HCT116 (cell line): ENCODE measurements around the gene CDH13. TPM values are rescaled to one million over a fixed set of nuclear protein-coding genes. Genes with fewer than 3 reads are reported as not detected.

Experiments used
- ATAC-seq: fragments of 200-7000 bp; cut with Tn5 transposase; 2 replicates; pipeline ENCODE4 v1.9.1; 2020; ENCODE audit warnings: mild to moderate bottlenecking, moderate library complexity
- BruUV-seq: library from RNA; stranded (reverse); fragments of 400-500 nt; replicated peaks from 2 replicates; lab custom pipeline; 2021; lab: Mats Ljungman, UMichigan
- CTCF ChIA-PET: fragments of 300-600 bp; sonication (Branson Sonifier 250); formaldehyde crosslinking; loops from one replicate; lab custom pipeline; 2021; ENCODE audit warnings: antibody characterized with exemption; lab: Charles Lee
- POLR2A ChIA-PET: fragments of 300-600, 350-600 bp; sonication (Branson Sonifier 250); formaldehyde crosslinking; loops from one replicate; lab custom pipeline; 2021; ENCODE audit warnings: antibody characterized with exemption; lab: Charles Lee
- RAD21 ChIA-PET, 2 experiments: fragments of 300-600 bp; sonication (Branson Sonifier 250); formaldehyde crosslinking; loops; one replicate each; lab custom pipeline; 2023; ENCODE audit warnings: low total read pairs in 2 of 2; ENCODE audit not compliant: uncharacterized antibody in 2 of 2, unreplicated experiment in 2 of 2, low non-redundant PET in 1 of 2; lab: Charles Lee
- DNase-seq: peaks from one replicate; pipeline ENCODE4 v3.0.0-alpha.2; 2010; ENCODE audit warnings: low read depth, low spot score
- H2AFZ ChIP-seq: fragments of 200-600 bp; shearing (Covaris generic), sonication (generic); 2 replicates; pipeline ENCODE4 v1.6.1; 2017; ENCODE audit warnings: low read depth, mixed run types, mixed read lengths, antibody characterized with exemption, low read length; ENCODE audit not compliant: poor library complexity, severe bottlenecking
- H3K27ac ChIP-seq: 2 replicates; pipeline ENCODE4 v1.5.1; 2012; ENCODE audit warnings: low read depth, low read length
- H3K27me3 ChIP-seq: fragments of 200-600 bp; sonication (generic); 2 replicates; pipeline ENCODE4 v1.6.1; 2016; ENCODE audit warnings: mixed run types, low read length, mixed read lengths; ENCODE audit not compliant: insufficient read depth
- H3K36me3 ChIP-seq, 2 experiments: fragments of 200-500 bp in 1 of 2; fragments of 200-600 bp in 1 of 2; sonication (Bioruptor generic) in 1 of 2; sonication (generic) in 1 of 2; 2 replicates each; pipeline versions ENCODE4 v1.5.1 to v1.6.1; 2014 to 2016; ENCODE audit warnings: low read length in 2 of 2, inconsistent platforms in 1 of 2, mixed read lengths in 1 of 2, mixed run types in 1 of 2; ENCODE audit not compliant: insufficient read depth in 2 of 2, control insufficient read depth in 1 of 2
- H3K4me1 ChIP-seq, 2 experiments: fragments of 200-600 bp in 1 of 2; sonication (generic) in 1 of 2; 2 replicates each; pipeline versions ENCODE4 v1.5.1 to v1.6.1; 2012 to 2017; ENCODE audit warnings: low read length in 2 of 2, inconsistent platforms in 1 of 2, mild to moderate bottlenecking in 1 of 2, mixed read lengths in 1 of 2, mixed run types in 1 of 2, moderate library complexity in 1 of 2; ENCODE audit not compliant: insufficient read depth in 2 of 2, control insufficient read depth in 1 of 2
- H3K4me2 ChIP-seq: fragments of 200-600 bp; sonication (generic); 2 replicates; pipeline ENCODE4 v1.6.1; 2017; ENCODE audit warnings: mixed run types, low read length, mixed read lengths
- H3K4me3 ChIP-seq, 2 experiments: fragments of 200-600 bp in 1 of 2; sonication (generic) in 1 of 2; replicated peaks in 1 of 2; 2 replicates each; pipeline ENCODE4 v1.5.1; 2011 to 2016; ENCODE audit warnings: low read length in 2 of 2, control low read depth in 1 of 2, low read depth in 1 of 2, mild to moderate bottlenecking in 1 of 2, mixed read lengths in 1 of 2, mixed run types in 1 of 2
- H3K79me2 ChIP-seq: fragments of 200-600 bp; sonication (generic); 2 replicates; pipeline ENCODE4 v1.6.1; 2017; ENCODE audit warnings: mild to moderate bottlenecking, mixed run types, low read length, moderate library complexity, mixed read lengths; ENCODE audit not compliant: insufficient read depth
- H3K9ac ChIP-seq: fragments of 200-600 bp; sonication (generic); 2 replicates; pipeline ENCODE4 v1.6.1; 2016; ENCODE audit warnings: low read length, mixed read lengths
- H3K9me2 ChIP-seq: fragments of 200-600 bp; sonication (generic), shearing (Covaris generic); 2 replicates; pipeline ENCODE4 v1.6.1; 2017; ENCODE audit warnings: mixed run types, mild to moderate bottlenecking, moderate library complexity; ENCODE audit not compliant: insufficient read depth
- H3K9me3 ChIP-seq, 2 experiments: fragments of 200-500 bp in 1 of 2; fragments of 200-600 bp in 1 of 2; sonication (Bioruptor generic) in 1 of 2; sonication (generic) in 1 of 2; 2 replicates each; pipeline ENCODE4 v1.6.1; 2014 to 2017; ENCODE audit warnings: low read length in 2 of 2, mixed read lengths in 2 of 2, inconsistent platforms in 1 of 2, low read depth in 1 of 2, mild to moderate bottlenecking in 1 of 2, mixed run types in 1 of 2, moderate library complexity in 1 of 2; ENCODE audit not compliant: control insufficient read depth in 1 of 2, insufficient read depth in 1 of 2
- H4K20me1 ChIP-seq: fragments of 200-600 bp; sonication (generic), shearing (Covaris generic); 2 replicates; pipeline ENCODE4 v1.6.1; 2017; ENCODE audit warnings: mixed run types, mild to moderate bottlenecking, moderate library complexity; ENCODE audit not compliant: insufficient read depth
- CBX3 ChIP-seq: IDR thresholded peaks from 2 replicates; pipeline ENCODE4 v1.6.1; 2012; ENCODE audit warnings: low read depth
- EGR1 ChIP-seq: IDR thresholded peaks from 2 replicates; pipeline ENCODE4 v1.6.1; 2012; ENCODE audit warnings: low read depth
- ELF1 ChIP-seq: IDR thresholded peaks from 2 replicates; pipeline ENCODE4 v1.6.1; 2012; ENCODE audit warnings: low read depth, borderline replicate concordance
- EZH2 ChIP-seq: fragments of 200-600 bp; sonication (generic); IDR thresholded peaks from 2 replicates; pipeline ENCODE4 v1.6.1; 2017; ENCODE audit warnings: antibody characterized with exemption, mixed run types
- EZH2phosphoT487 ChIP-seq: fragments of 200-600 bp; IDR thresholded peaks from 2 replicates; pipeline ENCODE4 v1.6.1; 2018; ENCODE audit warnings: antibody characterized with exemption, borderline replicate concordance
- JUND ChIP-seq: IDR thresholded peaks from 2 replicates; pipeline ENCODE4 v1.6.1; 2012
- POLR2A ChIP-seq: IDR thresholded peaks from 2 replicates; pipeline ENCODE4 v1.7.0; 2011; ENCODE audit warnings: borderline replicate concordance; ENCODE audit not compliant: insufficient read depth, insufficient read length; ENCODE audit errors: extremely low read depth
- REST ChIP-seq: IDR thresholded peaks from 2 replicates; pipeline ENCODE4 v1.6.1; 2012; ENCODE audit warnings: low read depth
- SIN3A ChIP-seq: IDR thresholded peaks from 2 replicates; pipeline ENCODE4 v1.6.1; 2012; ENCODE audit warnings: low read depth
- SRF ChIP-seq: IDR thresholded peaks from 2 replicates; pipeline ENCODE4 v1.6.1; 2012; ENCODE audit warnings: low read depth
- YY1 ChIP-seq: IDR thresholded peaks from 2 replicates; pipeline ENCODE4 v1.6.1; 2011; ENCODE audit warnings: low read length, low read depth, moderate library complexity, mild to moderate bottlenecking; ENCODE audit not compliant: insufficient replicate concordance; ENCODE audit errors: extremely low read depth
- ZFX ChIP-seq: fragments of 450-650 bp; IDR thresholded peaks from 2 replicates; pipeline ENCODE4 v1.6.1; 2017
- ZNF274 ChIP-seq: fragments of 200-500 bp; sonication (Bioruptor generic); IDR thresholded peaks from 2 replicates; pipeline ENCODE4 v1.6.1; 2014; ENCODE audit warnings: mild to moderate bottlenecking, low read depth, low read length, inconsistent platforms
- intact Hi-C: fragments of 100-400 bp; cut with micrococcal nuclease; formaldehyde crosslinking; loops from 2 replicates; pipeline ENCODE4 v1.10.0; 2022
- total RNA-seq: library from RNA; stranded (reverse); gene quantifications from one replicate; pipeline ENCODE4 v1.2.1, GENCODE V29; 2021; ENCODE audit not compliant: unreplicated experiment

The CDH13 gene
- total RNA-seq, 1 experiment from 2014 or later: not detected

- H3K9me2 ChIP-seq: no peaks in the 10 kb centered on the region
- no peak overlapping the region for H3K27ac ChIP-seq
- no peaks in the 10 kb centered on the region for H3K79me2 ChIP-seq
- CTCF ChIA-PET: no interaction called here
- intact Hi-C loops: no loop called here
- no TSS peak for BruUV-seq
- H3K4me1 ChIP-seq: no peaks in the 10 kb centered on the region
- POLR2A ChIA-PET: no interaction called here
- H3K9ac ChIP-seq: no peak overlapping the region
- DNase-seq (no peak), ATAC-seq (no peak)
- RAD21 ChIA-PET: no interaction called here
- H3K4me2 ChIP-seq: no peak overlapping the region
- no peak overlapping the region for H2AFZ ChIP-seq
- TF ChIP-seq ELF1: no peak
- no peak for TF ChIP-seq ZFX
- no peak for TF ChIP-seq SRF
- no peak for TF ChIP-seq JUND
- TF ChIP-seq CBX3: no peak
- no peak for TF ChIP-seq EZH2phosphoT487
- TF ChIP-seq YY1: no peak
- no peak for TF ChIP-seq EZH2
- no peak for TF ChIP-seq POLR2A
- no peak for TF ChIP-seq EGR1
- no peak for TF ChIP-seq ZNF274
- TF ChIP-seq REST: no peak; the same call in 1 of the 2 replicates
- no peak for TF ChIP-seq SIN3A
- TF ChIP-seq, all 23 proteins: peak for 0
- peaks cover 9 to 28% of the 10 kb centered on the region in 2 experiments; a peak in 2 of 4 replicates for H3K9me3 ChIP-seq
- no peak overlapping the region for H3K4me3 ChIP-seq
- no peaks in the 10 kb centered on the region for H4K20me1 ChIP-seq
- H3K36me3 ChIP-seq: no peaks in the 10 kb centered on the region
- H3K27me3 ChIP-seq: no peaks in the 10 kb centered on the region
These were observed 232.9 kb downstream of the CDH13 start for GRCh38 chr16:82859662-82860061.
